ENCODE data around the gene REXO2.

The REXO2 gene

DNA sequence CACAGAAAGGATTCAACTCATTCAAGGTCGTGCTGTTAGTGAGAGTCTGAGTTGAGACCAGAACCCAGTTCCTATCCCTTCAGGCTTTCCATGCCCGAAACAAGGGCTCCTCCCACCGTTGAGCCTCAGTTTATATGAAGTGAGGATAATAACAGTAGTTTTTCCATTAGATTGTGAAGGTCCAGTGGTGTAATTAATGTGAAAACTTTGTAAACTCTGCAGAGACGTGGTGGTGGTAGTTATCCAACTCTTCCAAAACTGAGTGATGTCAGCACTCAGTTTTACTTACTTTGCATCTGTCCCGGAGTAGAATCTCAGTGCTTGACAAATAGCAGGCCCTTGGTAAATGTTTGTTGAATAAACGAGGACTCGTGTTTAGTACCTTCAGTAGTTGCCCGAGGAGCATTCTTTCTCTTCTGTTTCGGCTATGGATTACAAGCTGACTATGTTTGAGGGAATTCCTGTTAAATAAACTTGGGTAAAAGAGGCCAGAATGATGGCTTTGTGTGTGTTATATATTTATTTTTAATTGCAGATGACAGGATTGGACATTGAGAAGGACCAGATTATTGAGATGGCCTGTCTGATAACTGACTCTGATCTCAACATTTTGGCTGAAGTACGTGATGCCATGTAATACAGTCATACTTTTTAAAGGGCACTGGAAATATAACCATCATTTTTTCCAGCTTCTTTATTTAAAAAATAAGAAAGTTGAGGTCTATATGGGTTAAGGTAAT lies 1.0 kb downstream of the REXO2 start:
- DNase-seq (ENCODE audit: low read depth) = no peak
- H3K4me3 ChIP-seq (ENCODE audit: low read depth, low read length) = peak overlapping the region; percentile 92
- TF ChIP-seq, protein P1, sequence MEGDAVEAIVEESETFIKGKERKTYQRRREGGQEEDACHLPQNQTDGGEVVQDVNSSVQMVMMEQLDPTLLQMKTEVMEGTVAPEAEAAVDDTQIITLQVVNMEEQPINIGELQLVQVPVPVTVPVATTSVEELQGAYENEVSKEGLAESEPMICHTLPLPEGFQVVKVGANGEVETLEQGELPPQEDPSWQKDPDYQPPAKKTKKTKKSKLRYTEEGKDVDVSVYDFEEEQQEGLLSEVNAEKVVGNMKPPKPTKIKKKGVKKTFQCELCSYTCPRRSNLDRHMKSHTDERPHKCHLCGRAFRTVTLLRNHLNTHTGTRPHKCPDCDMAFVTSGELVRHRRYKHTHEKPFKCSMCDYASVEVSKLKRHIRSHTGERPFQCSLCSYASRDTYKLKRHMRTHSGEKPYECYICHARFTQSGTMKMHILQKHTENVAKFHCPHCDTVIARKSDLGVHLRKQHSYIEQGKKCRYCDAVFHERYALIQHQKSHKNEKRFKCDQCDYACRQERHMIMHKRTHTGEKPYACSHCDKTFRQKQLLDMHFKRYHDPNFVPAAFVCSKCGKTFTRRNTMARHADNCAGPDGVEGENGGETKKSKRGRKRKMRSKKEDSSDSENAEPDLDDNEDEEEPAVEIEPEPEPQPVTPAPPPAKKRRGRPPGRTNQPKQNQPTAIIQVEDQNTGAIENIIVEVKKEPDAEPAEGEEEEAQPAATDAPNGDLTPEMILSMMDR (IDR thresholded peaks at IDR 0.05; ENCODE audit: insufficient read depth, low read depth, low read length, missing control alignments) = no peak

DNA sequence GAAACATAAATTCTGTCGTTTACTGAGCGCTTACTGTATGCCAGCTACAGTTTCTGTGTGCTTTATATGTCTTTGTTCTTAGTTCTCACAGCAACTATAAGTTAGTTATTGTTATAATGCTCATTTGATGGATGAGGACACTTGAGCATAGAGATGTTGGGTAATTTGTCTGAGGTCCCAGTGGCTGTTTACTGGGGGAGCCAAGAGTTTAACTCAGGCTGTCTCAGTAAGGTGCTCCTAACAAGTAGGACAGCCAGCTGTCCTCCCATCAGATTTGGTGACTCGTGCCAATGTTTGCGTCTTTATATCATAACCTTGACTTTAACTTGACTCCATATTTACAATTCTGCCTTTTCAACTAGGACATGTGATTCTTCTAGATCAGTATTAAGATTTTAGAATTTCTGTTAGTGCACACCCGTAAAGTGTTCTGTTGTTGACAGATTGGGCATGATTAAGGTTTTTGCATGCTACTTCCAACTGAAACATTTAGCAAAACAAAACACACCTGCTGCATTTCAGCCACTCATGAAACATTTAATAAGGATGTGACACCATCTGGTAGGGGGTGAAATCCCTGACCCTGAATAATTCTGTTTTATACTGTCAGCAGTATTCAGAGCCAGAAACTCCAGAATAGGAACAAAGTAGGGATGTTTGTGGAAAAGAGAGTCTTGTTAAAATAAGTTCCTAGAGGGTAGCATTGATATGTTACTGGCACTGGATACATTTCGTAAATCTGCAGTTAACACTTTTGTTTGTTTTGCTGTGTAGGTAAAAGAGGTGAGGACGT lies 1.9 kb downstream of the REXO2 start:
- no peak for DNase-seq (ENCODE audit: low read depth)
- TF ChIP-seq, protein P1 (IDR thresholded peaks at IDR 0.05; ENCODE audit: insufficient read depth, low read depth, low read length, missing control alignments) = no peak
- no peak overlapping the region for H3K4me3 ChIP-seq (ENCODE audit: low read depth, low read length)

DNA sequence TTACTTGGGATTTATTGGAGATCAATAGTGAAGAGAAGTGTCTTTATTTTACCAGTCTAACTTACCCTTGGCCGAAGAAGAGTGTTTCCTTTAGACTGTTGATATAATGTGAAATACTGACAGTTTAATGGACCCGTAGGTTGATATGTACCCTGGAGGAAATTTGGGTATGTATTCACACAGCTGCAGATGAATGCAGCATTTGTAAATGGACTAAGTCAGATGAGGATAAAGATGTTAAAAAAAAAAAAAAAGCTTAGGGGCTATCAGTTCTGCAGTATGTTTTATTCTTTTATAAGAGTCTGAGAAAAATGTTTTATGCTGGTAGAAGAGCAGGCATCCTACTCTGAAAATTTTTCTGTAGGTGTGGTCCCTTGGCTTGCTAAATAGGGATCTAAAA lies 2.7 kb downstream of the REXO2 start:
- no peak for DNase-seq (ENCODE audit: low read depth)
- TF ChIP-seq, protein P1 (IDR thresholded peaks at IDR 0.05; ENCODE audit: insufficient read depth, low read depth, low read length, missing control alignments) = no peak
- H3K4me3 ChIP-seq (ENCODE audit: low read depth, low read length) = no peak overlapping the region

DNA sequence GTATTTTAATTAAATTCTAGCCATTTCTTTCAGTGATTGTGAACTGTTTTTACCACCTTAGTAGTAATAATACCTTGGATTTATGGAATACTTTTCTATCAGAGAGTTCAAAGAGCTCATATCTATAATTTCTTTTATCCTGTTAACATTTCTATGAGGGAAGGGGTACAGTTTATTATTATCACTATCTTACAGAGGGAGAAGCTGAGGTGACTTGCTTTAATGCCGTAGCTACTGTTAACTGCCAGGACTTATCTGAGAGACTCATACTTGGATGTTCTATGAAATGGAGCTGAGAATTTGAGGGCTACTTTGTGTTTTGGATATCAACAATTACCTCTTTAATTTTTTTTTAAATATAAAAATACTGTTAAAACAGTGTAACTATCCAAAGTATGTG lies 3.3 kb downstream of the REXO2 start:
- TF ChIP-seq, protein P1 (IDR thresholded peaks at IDR 0.05; ENCODE audit: insufficient read depth, low read depth, low read length, missing control alignments) = no peak
- no peak overlapping the region for H3K4me3 ChIP-seq (ENCODE audit: low read depth, low read length)
- no peak for DNase-seq (ENCODE audit: low read depth)

DNA sequence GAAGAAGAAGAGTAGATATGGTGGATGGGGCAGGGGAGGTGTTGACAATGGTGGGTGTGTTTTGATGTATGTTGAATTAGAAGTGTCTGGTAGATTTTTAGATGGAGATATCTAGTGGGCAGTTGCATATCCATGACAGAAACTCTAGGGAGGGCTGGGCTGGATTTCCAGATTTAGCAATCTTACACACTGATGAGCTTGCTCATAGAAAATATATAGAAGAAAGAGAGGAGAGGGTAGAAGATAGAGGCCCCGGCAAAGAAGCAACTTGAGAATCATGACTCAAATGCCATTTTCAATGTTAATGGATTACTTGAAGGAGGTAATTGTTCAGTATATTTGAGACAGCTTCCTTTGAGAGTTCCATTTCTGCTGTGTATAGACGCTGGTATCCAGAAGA lies 8.2 kb downstream of the REXO2 start:
- TF ChIP-seq, protein P1 (IDR thresholded peaks at IDR 0.05; ENCODE audit: insufficient read depth, low read depth, low read length, missing control alignments) = no peak
- H3K4me3 ChIP-seq (ENCODE audit: low read depth, low read length) = no peak overlapping the region
- no peak for DNase-seq (ENCODE audit: low read depth)

DNA sequence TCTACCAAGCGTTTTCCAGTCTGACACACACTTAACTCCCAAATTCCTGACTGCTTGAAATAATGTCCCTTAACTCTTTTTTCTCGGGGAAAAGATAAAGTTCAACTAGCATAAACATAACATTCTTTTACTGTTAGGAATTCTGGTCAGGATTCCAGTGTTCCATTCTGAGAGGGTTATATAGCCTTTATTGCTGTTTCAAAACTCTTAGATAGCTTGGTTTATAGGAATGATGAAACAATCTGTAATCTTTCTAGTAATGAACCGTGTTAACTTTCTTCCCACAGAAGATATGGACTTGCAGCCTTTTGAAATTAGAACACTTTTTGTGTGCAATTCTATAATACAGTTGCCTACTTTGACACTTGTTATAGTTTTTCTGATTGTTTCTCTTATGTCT lies 8.6 kb downstream of the REXO2 start:
- no peak for DNase-seq (ENCODE audit: low read depth)
- H3K4me3 ChIP-seq (ENCODE audit: low read depth, low read length) = no peak overlapping the region
- TF ChIP-seq, protein P1 (IDR thresholded peaks at IDR 0.05; ENCODE audit: insufficient read depth, low read depth, low read length, missing control alignments) = no peak
